C4-2B (cell line): ENCODE results near the gene CCDC27.

Experiments
- CTCF ChIP-seq: fragments of 450-650 bp; conservative IDR thresholded peaks from 2 replicates; pipeline ENCODE4 v1.5.1; 2017; ENCODE audit warnings: mild to moderate bottlenecking
- ZFX ChIP-seq: fragments of 450-650 bp; IDR thresholded peaks from 2 replicates; pipeline ENCODE4 v1.6.1; 2017

GRCh38 chr1:3814065-3814464, 61.8 kb downstream of the CCDC27 start:
- no peak for TF ChIP-seq CTCF
- no peak for TF ChIP-seq ZFX
